ENCODE data around the gene NANP. TPM values are rescaled to one million over a fixed set of nuclear protein-coding genes. Genes with fewer than 3 reads are reported as not detected.
"Not testable (repeated sequence)": the region's sequence is repeated elsewhere in the genome, so short reads cannot be mapped to it uniquely, and the experiment has no call there.

NANP gene
- total RNA-seq, 1 donor from 2014 or later: 2.8 TPM

DNA sequence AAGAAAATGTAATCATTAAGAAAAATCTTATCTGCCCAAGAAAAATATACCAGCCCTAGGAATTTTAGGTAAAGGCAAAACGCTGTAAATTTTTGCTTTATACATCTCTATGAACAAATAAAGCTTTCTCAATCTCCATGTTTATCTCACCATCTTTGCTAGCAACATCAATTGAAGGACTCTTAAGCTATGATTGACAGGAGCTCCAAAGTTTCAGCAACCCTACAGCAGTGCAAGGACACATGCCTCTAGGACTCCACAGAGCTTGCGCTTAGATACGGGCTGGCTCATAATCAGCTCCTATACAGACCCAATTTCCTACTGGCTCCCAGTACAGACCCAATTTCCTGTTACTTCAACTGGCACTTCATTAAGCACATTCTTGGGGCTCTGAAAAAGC is 4.3 kb downstream of the NANP start:
- DNase-seq (ENCODE audit: low spot score): no peak
- intact Hi-C loops (cut with DNase I): no loop called here

GRCh38 chr20:25608774-25609173 is 15.0 kb downstream of the NANP start:
- intact Hi-C loops (cut with DNase I): no loop called here

GRCh38 chr20:25606094-25606695 is 17.6 kb downstream of the NANP start:
- DNase-seq (ENCODE audit: low spot score): no peak
- intact Hi-C loops (cut with DNase I): no loop called here

More at GRCh38 chr20:25608774-25609173, 15.0 kb downstream of the NANP start:
- no peak for DNase-seq (ENCODE audit: low spot score)

DNA sequence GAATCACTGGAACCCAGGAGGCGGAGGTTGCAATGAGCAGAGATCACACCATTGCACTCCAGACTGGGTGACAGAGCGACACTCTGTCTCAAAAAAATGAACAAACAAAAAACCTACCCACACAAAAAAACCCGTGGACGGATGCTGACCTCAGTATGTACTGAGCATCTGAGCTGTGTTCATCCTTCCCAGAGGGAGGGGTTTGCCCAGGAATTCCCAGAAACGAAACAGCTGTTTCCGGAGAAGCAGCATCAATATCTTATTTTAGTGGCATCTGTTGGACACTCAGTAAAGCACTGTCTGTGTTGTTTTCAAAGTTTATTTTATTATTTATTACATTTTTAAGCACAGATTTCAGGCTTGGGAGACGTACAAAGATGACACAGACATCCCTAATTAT is 18.7 kb downstream of the NANP start:
- intact Hi-C loops (cut with DNase I): no loop called here
- no peak for DNase-seq (ENCODE audit: low spot score)

- DNase-seq (ENCODE audit: low spot score): no peak
- intact Hi-C loops (cut with DNase I): no loop called here
Observed at GRCh38 chr20:25604611-25605010, 19.2 kb downstream of the NANP start.

DNA sequence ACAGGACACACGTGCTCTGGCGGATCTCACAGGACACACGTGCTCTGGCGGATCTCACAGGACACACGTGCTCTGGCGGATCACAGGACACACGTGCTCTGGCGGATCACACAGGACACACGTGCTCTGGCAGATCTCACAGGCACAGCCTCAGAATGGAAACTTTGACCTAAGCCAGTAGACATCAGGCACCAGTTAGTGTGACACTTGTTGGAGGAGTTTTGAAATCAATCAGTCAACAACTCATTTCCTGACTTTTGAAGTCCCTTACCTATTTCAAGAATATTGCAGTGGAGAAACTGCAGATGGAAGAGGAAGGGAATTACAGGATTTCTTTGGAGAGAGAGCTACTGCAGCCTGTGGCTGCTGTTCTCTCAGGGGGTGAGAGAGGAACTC is 20.9 kb downstream of the NANP start:
- intact Hi-C loops (cut with DNase I); DNase-seq (ENCODE audit: low spot score): not testable (repeated sequence)

DNA sequence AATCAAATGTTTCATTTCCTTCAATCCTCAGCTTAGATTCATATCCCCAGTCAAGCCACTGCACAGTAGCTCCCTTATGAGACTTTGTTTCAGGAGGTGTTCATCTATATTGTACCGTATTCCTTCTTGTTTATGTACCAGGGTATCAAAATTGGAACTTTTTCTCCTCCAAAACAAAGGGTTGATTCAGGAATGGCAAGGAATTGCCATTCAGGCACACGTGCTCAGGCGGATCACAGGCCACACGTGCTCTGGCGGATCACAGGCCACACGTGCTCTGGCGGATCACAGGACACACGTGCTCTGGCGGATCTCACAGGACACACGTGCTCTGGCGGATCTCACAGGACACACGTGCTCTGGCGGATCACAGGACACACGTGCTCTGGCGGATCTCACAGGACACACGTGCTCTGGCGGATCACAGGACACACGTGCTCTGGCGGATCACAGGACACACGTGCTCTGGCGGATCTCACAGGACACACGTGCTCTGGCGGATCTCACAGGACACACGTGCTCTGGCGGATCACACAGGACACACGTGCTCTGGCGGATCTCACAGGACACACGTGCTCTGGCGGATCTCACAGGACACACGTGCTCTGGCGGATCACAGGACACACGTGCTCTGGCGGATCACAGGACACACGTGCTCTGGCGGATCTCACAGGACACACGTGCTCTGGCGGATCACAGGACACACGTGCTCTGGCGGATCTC is 21.5 kb downstream of the NANP start:
- DNase-seq (ENCODE audit: low spot score); intact Hi-C loops (cut with DNase I): not testable (repeated sequence)

GRCh38 chr20:25601659-25602058 is 22.2 kb downstream of the NANP start:
- DNase-seq (ENCODE audit: low spot score): no peak
- intact Hi-C loops (cut with DNase I): no loop called here

DNA sequence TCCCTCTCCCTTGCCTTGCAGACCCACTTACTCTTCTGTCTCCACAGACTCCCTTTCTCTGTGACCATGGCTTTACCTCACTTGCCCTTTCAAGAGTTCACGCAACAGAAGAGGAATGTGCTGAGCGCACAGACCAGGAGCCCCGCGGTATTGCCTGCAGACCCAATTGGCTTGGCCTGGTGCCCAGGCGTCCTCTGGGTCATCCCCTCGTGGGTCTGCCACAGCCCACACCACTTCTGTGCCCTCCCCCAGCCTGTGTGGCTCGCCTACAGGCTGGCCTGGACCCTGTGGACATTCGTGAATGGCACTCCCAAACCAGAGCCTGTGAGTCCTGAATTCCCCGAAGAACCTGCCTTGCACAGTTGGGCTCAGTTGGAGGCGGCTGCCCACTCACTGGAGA is 23.2 kb downstream of the NANP start:
- DNase-seq (ENCODE audit: low spot score): no peak
- intact Hi-C loops (cut with DNase I): no loop called here

DNA sequence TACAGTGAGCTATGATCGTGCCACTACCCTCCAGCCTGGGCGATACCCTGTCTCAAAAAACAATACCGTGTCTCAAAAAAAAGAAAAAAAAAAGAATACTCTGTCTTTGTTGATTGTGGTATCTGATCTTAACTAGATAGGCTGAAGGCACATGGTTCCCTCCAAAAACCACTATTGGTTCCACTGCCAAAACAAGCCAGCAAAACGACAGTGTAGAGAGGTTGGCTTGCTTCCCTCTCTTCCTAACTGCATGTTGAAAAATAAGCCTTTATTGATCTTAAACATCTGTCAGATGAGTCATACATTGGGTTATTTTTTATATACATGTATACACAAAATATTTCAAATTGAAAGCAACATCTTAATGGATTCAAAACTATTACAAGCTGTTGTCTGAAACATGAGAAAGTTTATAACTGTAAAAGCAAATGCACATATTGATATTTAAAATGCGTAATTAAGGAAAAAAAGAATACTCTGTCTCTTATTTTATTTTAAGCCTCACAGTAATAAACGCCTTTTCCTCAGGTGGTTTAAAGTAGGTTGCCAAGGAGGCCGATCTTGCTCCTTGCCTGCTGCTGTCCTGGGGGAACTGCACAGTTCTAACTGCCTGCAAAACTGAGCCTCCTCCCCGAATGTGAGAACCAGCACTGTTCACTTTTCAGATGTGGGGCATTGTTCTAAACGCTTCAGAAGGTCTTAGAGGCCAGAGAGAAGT is 31.5 kb downstream of the NANP start:
- intact Hi-C loops (cut with DNase I): no loop called here

DNA sequence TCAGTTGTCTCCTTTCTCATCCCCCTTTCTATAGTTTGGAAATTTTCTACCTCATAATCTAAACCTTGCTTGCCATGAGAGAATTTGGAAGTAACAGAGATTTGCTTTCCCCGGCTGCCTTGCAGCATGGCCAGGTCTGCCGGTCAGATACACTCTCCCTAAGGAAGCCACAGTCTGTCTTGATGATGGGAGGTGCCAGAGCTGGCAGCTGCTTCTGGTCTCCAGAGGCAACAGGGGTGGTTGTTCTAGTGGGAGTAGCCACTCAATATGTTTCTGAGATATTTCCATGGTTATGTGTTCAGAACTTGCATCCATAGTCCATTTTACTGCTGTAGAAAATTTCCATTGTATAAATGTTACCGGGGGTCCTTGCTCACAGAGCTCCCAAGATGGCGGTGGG is 33.0 kb downstream of the NANP start:
- DNase-seq (ENCODE audit: low spot score); intact Hi-C loops (cut with DNase I): not testable (repeated sequence)

More for the DNA sequence above, 31.5 kb downstream of the NANP start:
- no peak for DNase-seq (ENCODE audit: low spot score)

DNA sequence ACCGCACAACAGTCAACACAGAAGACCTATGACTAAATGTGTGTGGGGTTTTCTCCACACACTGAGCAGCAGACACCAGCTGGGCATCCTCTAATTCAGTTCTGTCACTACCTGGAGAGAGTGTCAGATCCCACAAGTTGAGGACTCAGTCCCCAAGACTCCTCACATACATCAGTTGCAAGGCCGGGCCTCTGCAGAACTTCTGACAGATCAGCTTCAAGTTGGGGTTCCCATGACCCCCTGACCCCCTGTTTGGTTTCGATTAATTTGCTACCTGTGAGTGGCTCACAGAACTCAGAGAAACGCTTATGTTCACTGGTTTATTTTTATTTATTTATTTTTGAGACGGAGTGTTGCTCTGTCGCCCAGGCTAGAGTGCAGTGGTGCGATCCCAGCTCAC is 35.3 kb downstream of the NANP start:
- intact Hi-C loops (cut with DNase I): no loop called here
- DNase-seq (ENCODE audit: low spot score): no peak

- intact Hi-C loops (cut with DNase I): no loop called here
- DNase-seq (ENCODE audit: low spot score): no peak
Observed at GRCh38 chr20:25587536-25587935, 36.3 kb downstream of the NANP start.

DNA sequence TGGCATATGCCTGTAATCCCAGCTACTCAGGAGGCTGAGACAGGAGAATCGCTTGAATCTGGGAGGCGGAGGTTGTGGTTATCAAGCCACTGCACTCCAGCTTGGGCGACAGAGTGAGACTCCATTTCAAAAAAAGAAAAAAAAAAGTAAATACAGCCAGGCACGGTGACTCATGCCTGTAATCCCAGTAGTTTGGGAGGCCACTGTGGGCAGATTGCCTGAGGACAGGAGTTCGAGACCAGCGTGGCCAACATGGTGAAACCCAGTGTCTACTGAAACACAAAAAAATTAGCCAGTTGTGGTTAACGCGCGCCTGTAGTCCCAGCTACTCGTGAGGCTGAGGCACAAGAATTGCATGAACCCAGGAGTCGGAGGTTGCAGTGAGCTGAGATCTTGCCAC is 36.9 kb downstream of the NANP start:
- intact Hi-C loops (cut with DNase I): no loop called here
- DNase-seq (ENCODE audit: low spot score): no peak

- no peak for DNase-seq (ENCODE audit: low spot score)
- intact Hi-C loops (cut with DNase I): no loop called here
Observed at GRCh38 chr20:25584905-25585704, 38.7 kb downstream of the NANP start, which contains the start of gene NINL. TSS of gene NINL (minus strand) at chr20:25585531. CDS start at chr20:25526587, 58,944 bp downstream.

GRCh38 chr20:25583607-25584006 is 40.2 kb downstream of the NANP start:
- DNase-seq (ENCODE audit: low spot score); intact Hi-C loops (cut with DNase I): not testable (repeated sequence)

- intact Hi-C loops (cut with DNase I): no loop called here
- DNase-seq (ENCODE audit: low spot score): no peak
Observed at GRCh38 chr20:25580711-25581110, 43.1 kb downstream of the NANP start.

DNA sequence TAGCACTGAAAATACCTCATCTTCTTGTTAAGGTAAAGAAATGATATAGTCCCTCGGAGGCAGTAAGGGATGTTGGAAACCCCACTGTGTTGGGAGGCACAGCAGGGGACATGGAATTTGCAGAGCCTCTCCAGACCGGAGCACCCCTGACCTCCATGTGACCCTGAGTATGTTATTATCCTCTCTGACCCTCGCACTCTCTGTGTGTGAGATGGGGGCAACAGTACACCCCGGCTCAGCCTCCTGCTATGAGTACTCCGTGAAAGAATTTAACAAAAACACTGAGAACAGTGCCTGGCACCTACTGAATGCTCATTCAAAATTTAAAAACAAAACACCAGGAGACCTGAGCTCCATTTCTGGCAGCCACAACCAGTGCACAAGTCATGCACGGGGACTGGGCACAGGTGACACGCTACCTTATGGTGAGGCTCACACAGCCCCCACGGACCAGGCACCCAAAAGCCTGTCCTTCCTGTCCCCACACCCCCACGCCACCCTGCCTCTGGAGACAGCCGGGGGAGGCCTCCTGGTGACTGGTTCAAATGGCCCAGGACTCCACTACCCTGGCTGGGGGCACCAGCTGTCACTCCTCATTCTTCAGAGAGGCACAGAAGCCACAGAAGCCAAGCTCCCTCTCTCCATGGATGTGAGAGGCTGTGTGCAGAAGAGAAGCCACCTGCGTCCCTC is 44.6 kb downstream of the NANP start:
- DNase-seq (ENCODE audit: low spot score): no peak
- intact Hi-C loops (cut with DNase I): no loop called here

GRCh38 chr20:25576783-25577530 is 46.9 kb downstream of the NANP start:
- intact Hi-C loops (cut with DNase I): no loop called here
- no peak for DNase-seq (ENCODE audit: low spot score)

Measured in cardiac septum (tissue), 1 donor.